ENCODE results near the gene TEDDM1.

The TEDDM1 gene

GRCh38 chr1:182430263-182431068, 30.0 kb upstream of the TEDDM1 start:
- Histone ChIP-seq H3K4me3 (ENCODE audit: low read depth, low read length) (no peak overlapping the region), H3K9ac (ENCODE audit: low read depth, low read length) (no peak overlapping the region), H3K9me3 (ENCODE audit: control insufficient read depth, insufficient read depth, low read length) (no peaks in the 10 kb centered on the region), H3K27me3 (ENCODE audit: control insufficient read depth, insufficient read depth, low read length) (no peaks in the 10 kb centered on the region), H3K27ac (ENCODE audit: low read depth, low read length) (no peak overlapping the region), H3K36me3 (ENCODE audit: control insufficient read depth, insufficient read depth, low read length) (no peaks in the 10 kb centered on the region), H3K4me1 (ENCODE audit: control insufficient read depth, insufficient read depth, low read length) (no peaks in the 10 kb centered on the region)

GRCh38 chr1:182428043-182428442, 27.6 kb upstream of the TEDDM1 start:
- Histone ChIP-seq H3K4me3 (ENCODE audit: low read depth, low read length) (no peak overlapping the region), H3K9me3 (ENCODE audit: control insufficient read depth, insufficient read depth, low read length) (no peaks in the 10 kb centered on the region), H3K27ac (ENCODE audit: low read depth, low read length) (no peak overlapping the region), H3K4me1 (ENCODE audit: control insufficient read depth, insufficient read depth, low read length) (no peaks in the 10 kb centered on the region), H3K36me3 (ENCODE audit: control insufficient read depth, insufficient read depth, low read length) (no peaks in the 10 kb centered on the region), H3K27me3 (ENCODE audit: control insufficient read depth, insufficient read depth, low read length) (no peaks in the 10 kb centered on the region), H3K9ac (ENCODE audit: low read depth, low read length) (no peak overlapping the region)

- Histone ChIP-seq H3K27me3 (ENCODE audit: control insufficient read depth, insufficient read depth, low read length) (no peaks in the 10 kb centered on the region), H3K9me3 (ENCODE audit: control insufficient read depth, insufficient read depth, low read length) (no peaks in the 10 kb centered on the region), H3K4me3 (ENCODE audit: low read depth, low read length) (no peak overlapping the region), H3K9ac (ENCODE audit: low read depth, low read length) (no peak overlapping the region), H3K27ac (ENCODE audit: low read depth, low read length) (no peak overlapping the region), H3K4me1 (ENCODE audit: control insufficient read depth, insufficient read depth, low read length) (no peaks in the 10 kb centered on the region), H3K36me3 (ENCODE audit: control insufficient read depth, insufficient read depth, low read length) (no peaks in the 10 kb centered on the region)
These were observed 26.3 kb upstream of the TEDDM1 start for GRCh38 chr1:182426442-182427430.

DNA sequence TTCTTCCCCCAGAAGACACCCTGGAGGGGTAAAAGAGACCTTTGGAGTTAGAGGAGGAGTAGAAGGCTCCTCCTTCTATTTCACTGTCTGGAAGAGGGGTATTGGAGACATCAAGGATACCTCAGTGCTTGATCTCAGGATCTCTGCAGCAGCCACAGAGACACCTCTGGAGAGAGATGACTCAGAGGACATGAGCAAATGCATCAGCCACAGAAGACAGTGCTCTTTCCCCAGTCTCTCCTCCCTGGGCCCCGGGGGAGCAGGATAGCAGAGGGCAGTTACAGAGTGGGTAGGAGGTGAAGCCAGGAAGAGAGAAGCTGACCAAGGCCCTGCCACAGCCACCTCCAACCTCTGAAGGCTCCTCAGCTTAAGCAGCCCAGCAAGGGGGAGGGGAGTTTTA, 15.3 kb upstream of the TEDDM1 start:
- Histone ChIP-seq H3K4me1 (ENCODE audit: control insufficient read depth, insufficient read depth, low read length) (no peaks in the 10 kb centered on the region), H3K9ac (ENCODE audit: low read depth, low read length) (no peak overlapping the region), H3K27me3 (ENCODE audit: control insufficient read depth, insufficient read depth, low read length) (no peaks in the 10 kb centered on the region), H3K4me3 (ENCODE audit: low read depth, low read length) (no peak overlapping the region), H3K27ac (ENCODE audit: low read depth, low read length) (no peak overlapping the region), H3K9me3 (ENCODE audit: control insufficient read depth, insufficient read depth, low read length) (no peaks in the 10 kb centered on the region), H3K36me3 (ENCODE audit: control insufficient read depth, insufficient read depth, low read length) (no peaks in the 10 kb centered on the region)

- H3K27ac ChIP-seq (ENCODE audit: low read depth, low read length): no peak overlapping the region
- H3K36me3 ChIP-seq (ENCODE audit: control insufficient read depth, insufficient read depth, low read length): no peaks in the 10 kb centered on the region
- H3K4me1 ChIP-seq (ENCODE audit: control insufficient read depth, insufficient read depth, low read length): no peaks in the 10 kb centered on the region
- H3K4me3 ChIP-seq (ENCODE audit: low read depth, low read length): no peak overlapping the region
- H3K27me3 ChIP-seq (ENCODE audit: control insufficient read depth, insufficient read depth, low read length): no peaks in the 10 kb centered on the region
- no peaks in the 10 kb centered on the region for H3K9me3 ChIP-seq (ENCODE audit: control insufficient read depth, insufficient read depth, low read length)
- no peak overlapping the region for H3K9ac ChIP-seq (ENCODE audit: low read depth, low read length)
These were observed 13.5 kb upstream of the TEDDM1 start for GRCh38 chr1:182413969-182414368.

DNA sequence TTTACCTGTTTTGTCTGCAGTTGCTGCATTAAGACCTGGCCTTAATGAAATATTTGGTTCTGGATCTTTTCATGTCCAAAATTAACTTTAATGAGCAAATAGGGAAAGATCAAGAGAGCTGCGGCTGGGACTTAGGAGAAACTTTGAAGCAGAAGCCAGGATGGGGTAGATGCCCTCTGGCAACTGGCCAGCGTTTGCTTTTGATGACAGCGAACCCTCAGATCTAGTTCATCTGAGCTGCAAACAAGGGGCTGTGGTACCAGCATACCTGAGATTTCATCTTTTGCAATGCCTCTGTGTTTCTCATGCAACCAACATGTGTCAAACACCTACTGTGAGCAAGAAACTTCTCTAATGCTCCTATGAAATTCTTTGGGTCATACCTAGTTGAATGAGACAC, 13.0 kb upstream of the TEDDM1 start:
- Histone ChIP-seq H3K4me3 (ENCODE audit: low read depth, low read length) (no peak overlapping the region), H3K4me1 (ENCODE audit: control insufficient read depth, insufficient read depth, low read length) (no peaks in the 10 kb centered on the region), H3K36me3 (ENCODE audit: control insufficient read depth, insufficient read depth, low read length) (no peaks in the 10 kb centered on the region), H3K9ac (ENCODE audit: low read depth, low read length) (no peak overlapping the region), H3K9me3 (ENCODE audit: control insufficient read depth, insufficient read depth, low read length) (no peaks in the 10 kb centered on the region), H3K27me3 (ENCODE audit: control insufficient read depth, insufficient read depth, low read length) (no peaks in the 10 kb centered on the region), H3K27ac (ENCODE audit: low read depth, low read length) (no peak overlapping the region)

- Histone ChIP-seq H3K4me1 (ENCODE audit: control insufficient read depth, insufficient read depth, low read length) (no peaks in the 10 kb centered on the region), H3K4me3 (ENCODE audit: low read depth, low read length) (no peak overlapping the region), H3K27me3 (ENCODE audit: control insufficient read depth, insufficient read depth, low read length) (no peaks in the 10 kb centered on the region), H3K27ac (ENCODE audit: low read depth, low read length) (no peak overlapping the region), H3K9ac (ENCODE audit: low read depth, low read length) (no peak overlapping the region), H3K36me3 (ENCODE audit: control insufficient read depth, insufficient read depth, low read length) (no peaks in the 10 kb centered on the region), H3K9me3 (ENCODE audit: control insufficient read depth, insufficient read depth, low read length) (no peaks in the 10 kb centered on the region)
These were observed 10.3 kb upstream of the TEDDM1 start for GRCh38 chr1:182410620-182411273.

GRCh38 chr1:182410138-182410537, 9.7 kb upstream of the TEDDM1 start:
- no peak overlapping the region for H3K9ac ChIP-seq (ENCODE audit: low read depth, low read length)
- no peaks in the 10 kb centered on the region for H3K4me1 ChIP-seq (ENCODE audit: control insufficient read depth, insufficient read depth, low read length)
- no peaks in the 10 kb centered on the region for H3K36me3 ChIP-seq (ENCODE audit: control insufficient read depth, insufficient read depth, low read length)
- H3K9me3 ChIP-seq (ENCODE audit: control insufficient read depth, insufficient read depth, low read length): no peaks in the 10 kb centered on the region
- no peak overlapping the region for H3K4me3 ChIP-seq (ENCODE audit: low read depth, low read length)
- no peaks in the 10 kb centered on the region for H3K27me3 ChIP-seq (ENCODE audit: control insufficient read depth, insufficient read depth, low read length)
- no peak overlapping the region for H3K27ac ChIP-seq (ENCODE audit: low read depth, low read length)

GRCh38 chr1:182408435-182409075, 8.1 kb upstream of the TEDDM1 start:
- Histone ChIP-seq H3K9ac (ENCODE audit: low read depth, low read length) (no peak overlapping the region), H3K9me3 (ENCODE audit: control insufficient read depth, insufficient read depth, low read length) (no peaks in the 10 kb centered on the region), H3K4me3 (ENCODE audit: low read depth, low read length) (no peak overlapping the region), H3K36me3 (ENCODE audit: control insufficient read depth, insufficient read depth, low read length) (no peaks in the 10 kb centered on the region), H3K4me1 (ENCODE audit: control insufficient read depth, insufficient read depth, low read length) (no peaks in the 10 kb centered on the region), H3K27ac (ENCODE audit: low read depth, low read length) (no peak overlapping the region), H3K27me3 (ENCODE audit: control insufficient read depth, insufficient read depth, low read length) (no peaks in the 10 kb centered on the region)

DNA sequence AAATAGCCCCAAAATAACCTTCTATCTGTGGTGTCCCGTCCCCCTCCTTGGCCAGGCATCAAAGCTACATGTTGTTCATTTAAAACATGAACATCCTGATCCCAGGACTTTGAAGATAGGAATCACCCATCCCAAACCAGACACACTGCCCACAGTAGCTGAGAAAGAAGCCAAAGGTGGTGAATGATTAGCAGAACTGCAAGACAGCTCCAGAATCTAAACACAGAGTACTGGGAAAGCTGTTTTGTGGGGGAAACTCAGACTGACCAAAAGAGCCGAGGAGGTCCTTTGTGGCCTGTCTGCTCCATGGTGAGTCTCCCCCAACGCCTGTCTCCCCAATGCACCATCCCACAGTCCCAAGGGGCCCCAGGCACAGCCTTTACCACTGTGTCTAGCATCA, 7.3 kb upstream of the TEDDM1 start:
- no peaks in the 10 kb centered on the region for H3K27me3 ChIP-seq (ENCODE audit: control insufficient read depth, insufficient read depth, low read length)
- H3K9ac ChIP-seq (ENCODE audit: low read depth, low read length): no peak overlapping the region
- H3K4me1 ChIP-seq (ENCODE audit: control insufficient read depth, insufficient read depth, low read length): no peaks in the 10 kb centered on the region
- H3K4me3 ChIP-seq (ENCODE audit: low read depth, low read length): no peak overlapping the region
- no peaks in the 10 kb centered on the region for H3K9me3 ChIP-seq (ENCODE audit: control insufficient read depth, insufficient read depth, low read length)
- no peak overlapping the region for H3K27ac ChIP-seq (ENCODE audit: low read depth, low read length)
- H3K36me3 ChIP-seq (ENCODE audit: control insufficient read depth, insufficient read depth, low read length): no peaks in the 10 kb centered on the region

All from HUES48 (cell line).